ENCODE results near the gene JMJD1C.
"Not testable (repeated sequence)": the region's sequence is repeated elsewhere in the genome, so short reads cannot be mapped to it uniquely, and the experiment has no call there.

JMJD1C gene

DNA sequence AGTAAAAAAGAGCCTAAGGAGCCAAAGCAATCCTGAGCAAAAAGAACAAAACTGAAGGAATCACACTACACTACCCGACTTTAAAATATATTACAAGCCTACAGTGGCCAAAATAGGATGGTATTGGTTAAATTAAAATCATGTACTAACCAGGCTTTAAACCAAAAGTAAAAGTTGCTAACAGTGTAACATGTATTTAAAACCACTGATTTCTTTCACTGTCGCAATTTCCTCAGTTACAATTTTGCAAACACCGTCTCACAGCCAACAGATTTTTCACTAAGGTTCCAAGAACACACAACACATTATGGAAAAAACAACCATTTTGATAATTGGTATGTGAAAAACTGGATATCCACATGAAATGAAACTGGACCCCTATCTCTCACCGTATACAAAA is 74.0 kb downstream of the JMJD1C start:
- no peak for DNase-seq

DNA sequence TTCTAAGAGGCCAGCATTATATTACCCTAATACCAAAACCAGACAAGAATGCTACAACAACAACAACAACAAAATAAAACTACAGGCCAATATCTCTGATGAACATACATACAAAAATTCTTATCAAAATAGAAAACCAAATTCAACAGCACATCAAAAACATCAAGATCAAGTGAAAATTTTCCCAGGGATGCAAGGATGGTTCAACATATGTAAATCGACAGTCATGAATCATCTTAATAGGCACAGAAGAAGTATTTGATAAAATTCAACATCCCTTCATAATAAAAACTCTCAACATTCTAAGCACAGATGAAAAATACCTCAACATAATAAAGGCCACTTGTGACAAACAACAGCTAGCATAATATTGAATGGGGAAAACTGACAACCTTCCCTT is 75.3 kb downstream of the JMJD1C start:
- DNase-seq = no peak

DNA sequence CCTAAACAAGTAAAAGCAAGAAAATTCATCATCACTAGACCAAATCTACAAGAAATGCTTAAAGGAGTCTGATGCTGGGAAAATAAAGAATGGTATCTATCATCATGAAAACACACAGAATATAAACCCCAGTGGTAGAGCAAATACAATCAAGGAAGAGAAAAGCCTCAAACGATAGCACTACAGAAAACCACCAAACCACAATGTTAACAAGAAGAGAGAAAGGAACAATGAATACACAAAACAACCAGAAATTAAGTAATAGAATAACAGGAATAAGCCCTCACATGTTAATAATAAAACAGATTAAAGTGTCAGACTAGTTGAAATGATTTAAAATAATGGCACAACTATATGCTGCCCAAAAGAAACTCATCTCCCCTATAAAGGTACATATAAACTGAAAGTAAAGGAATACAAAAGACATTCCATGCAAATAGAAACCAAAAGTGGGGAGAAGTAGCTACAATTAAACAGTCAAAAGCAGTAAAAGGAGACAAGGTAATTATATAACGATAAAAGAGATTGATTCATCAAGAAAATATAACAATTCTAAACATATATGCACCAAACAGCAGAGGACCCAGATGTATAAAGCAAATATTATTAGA is 77.3 kb downstream of the JMJD1C start:
- DNase-seq = no peak

DNA sequence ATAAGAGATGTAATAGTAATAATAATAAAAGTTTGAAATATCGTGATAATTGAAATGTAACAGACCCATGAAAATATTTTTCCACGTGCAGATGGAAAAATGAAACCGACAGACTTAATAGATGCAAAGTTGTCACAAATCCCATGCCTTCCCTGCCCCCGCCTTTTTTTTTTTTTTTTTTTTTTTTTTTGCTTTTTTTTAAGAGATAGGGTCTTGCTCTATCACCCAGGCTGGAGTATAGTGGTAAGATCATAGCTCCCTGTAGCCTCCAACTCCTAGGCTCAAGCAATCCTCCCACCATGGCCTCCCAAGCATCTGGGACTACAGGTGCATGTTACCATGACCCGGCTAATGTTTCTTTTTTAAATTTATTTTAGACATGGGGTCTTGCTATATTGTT is 80.5 kb downstream of the JMJD1C start:
- DNase-seq = no peak

DNA sequence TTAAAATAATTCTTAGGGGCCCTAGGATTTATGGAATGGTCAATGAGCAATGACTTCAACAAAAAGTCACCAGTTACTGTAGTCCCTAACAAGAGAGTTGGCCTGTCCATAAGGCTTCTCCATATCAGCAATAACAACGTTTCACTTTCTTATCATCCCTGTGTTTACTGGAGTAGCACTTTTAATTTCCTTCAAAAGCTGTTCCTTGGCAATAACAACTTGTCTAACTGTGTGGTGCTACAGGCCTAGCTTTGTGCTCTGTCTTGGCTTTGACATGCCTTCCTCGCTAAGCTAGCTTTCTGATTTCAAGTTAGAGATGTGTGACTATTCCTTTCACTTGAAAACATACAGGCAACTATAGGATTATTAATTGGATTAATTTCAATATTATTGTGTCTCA is 81.1 kb downstream of the JMJD1C start:
- no peak for DNase-seq

DNA sequence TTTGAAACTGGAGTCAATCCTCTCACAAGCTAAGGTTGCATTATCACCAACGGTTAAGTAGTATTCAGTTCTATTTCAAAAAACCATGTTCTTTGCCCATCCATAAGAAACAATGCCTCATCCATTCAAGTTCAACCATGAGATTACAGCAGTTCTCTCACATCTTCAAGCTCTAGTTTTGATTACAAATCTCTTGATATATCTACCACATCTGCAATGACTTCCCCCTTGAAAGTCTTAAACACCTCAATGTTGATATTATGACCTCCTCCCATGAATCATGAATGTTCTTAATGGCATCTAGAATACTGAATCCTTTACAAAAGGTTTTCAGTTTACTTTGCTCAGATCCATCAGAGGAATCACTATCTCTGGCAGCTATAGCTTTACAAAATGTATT is 81.8 kb downstream of the JMJD1C start:
- DNase-seq = no peak

DNA sequence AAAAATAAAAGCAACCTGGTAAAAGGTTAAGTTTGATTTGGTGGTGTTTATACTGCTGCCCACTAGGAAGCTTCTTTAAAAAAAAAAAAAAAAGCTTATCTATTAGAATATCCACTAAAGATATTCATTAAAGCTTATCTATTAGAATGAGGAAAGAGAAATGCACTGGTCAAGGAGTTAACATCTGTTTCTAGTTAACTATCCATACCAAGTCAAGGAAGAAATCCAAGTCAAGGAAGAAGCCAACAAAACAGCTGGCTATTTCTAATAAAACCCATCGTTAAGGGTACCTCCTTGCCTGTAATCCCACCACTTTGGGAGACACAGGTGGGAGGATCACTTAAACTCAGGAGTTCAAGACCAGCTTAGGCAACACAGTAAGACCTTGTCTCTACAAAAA is 82.6 kb downstream of the JMJD1C start:
- no peak for DNase-seq

DNA sequence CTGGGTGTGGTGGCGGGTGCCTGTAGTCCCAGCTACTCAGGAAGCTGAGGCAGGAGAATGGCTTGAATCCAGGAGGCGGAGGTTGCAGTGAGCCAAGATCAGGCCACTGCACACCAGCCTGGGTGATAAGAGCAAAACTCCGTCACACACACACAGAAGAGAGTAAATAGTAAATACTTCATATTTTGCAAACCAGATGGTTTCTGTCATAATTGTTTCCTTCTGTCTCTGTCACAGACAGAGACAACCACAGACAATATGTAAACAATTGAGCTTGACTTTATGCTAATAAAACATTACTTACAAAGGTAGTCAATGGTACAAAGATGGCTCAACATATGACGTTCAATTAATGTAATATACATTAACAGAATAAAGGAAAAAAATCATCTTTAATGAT is 83.7 kb downstream of the JMJD1C start:
- no peak for DNase-seq

DNA sequence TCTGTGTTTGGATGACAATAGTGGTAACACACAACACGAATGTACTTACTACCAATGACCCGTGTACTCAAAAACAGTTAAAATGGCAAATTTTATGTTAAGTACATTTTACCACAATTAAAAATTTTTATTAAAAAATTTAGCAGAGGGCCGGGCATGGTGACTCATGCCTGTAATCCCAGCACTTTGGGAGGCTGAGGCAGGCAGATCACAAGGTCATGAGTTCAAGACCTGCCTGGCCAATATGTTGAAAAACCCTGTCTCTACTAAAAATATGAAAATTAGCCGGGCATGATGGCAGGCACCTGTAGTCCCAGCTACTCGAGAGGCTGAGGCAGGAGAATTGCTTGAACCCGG is 88.5 kb downstream of the JMJD1C start:
- DNase-seq = not testable (repeated sequence)

DNA sequence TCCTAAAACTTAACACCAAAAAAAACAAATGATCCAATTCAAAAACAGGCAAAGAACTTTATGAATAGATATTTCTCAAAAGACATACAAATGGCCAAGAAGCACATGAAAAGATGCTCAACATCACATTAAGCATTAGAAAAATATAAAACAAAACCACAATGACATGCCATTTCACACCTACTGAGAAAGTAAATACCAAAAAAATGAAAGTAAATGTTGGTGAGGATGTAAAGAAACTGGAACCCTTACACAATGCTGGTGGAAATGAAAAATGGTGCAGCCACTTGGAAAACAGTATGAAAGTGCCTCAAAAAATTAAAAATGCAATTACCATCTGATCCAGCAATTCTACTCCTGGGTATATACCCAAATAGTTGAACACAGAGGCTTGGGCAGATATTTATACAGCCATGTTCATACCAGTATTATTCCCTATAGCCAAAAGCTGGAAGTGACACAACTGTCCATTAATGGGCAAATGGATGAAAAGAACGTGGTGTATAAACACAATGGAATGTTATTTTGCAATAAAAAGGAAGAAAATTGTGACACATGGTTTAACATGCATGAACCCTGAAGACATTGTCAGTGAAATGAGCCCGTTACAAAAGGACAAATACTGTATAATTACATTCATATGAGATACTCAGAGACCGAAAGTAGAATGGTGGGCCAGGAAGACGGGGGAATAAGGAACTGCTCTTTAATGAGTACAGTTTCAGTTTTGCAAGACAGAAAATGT is 89.0 kb downstream of the JMJD1C start:
- DNase-seq = no peak

DNA sequence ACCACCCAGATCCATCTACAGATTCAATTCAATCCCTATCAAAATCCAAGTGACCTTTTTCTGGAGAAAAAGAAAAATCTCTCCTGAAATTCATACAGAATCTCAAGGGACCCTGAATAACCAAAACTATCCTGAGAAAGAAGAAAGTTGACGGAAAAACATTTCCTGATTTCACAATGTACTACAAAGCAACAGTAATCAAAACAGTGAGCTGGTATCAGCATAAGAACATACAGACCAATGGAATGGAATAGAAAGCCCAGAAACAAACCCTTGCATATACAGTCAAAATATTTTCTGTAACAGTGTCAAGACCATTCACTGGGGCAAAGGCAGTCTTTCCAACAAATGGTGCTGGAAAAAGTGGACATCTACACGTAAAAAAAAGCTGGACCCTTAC is 89.9 kb downstream of the JMJD1C start:
- DNase-seq = no peak

DNA sequence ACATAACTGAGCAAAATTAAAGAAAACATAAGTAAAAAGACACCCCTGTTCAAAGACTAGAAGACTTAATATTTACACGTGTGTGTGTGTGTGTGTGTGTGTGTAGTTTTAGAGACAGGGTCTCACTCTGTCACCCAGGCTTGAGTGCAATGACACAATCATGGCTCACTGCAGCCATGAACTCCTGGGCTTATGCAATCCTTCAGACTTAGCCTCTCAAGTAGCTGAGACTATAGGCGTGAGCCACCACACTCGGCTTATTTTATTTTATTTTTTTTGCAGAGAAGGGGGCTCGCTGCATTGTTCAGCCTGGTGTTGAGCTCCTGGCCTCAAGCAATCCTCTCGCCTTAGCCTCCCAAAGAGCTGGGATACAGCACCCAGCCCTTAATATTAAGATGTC is 90.3 kb downstream of the JMJD1C start:
- no peak for DNase-seq

DNA sequence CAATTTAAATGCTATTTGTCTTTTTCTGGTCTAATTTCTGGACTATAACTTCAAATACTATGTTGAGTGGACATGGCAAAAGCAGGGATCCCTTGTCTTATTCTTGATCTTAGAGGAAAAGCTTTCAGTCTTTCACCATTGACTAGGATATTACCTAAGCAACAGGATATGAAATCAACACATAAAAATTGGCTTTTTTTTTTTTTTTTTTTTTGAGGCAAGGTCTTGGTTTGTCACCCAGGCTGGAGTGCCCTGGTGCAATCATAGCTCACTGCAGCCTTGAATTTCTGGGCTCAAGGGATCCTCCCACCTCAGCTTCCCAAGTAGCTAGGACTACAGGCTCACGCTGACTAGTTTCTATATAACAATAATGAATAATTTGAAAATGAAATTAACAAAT is 90.8 kb downstream of the JMJD1C start:
- no peak for DNase-seq

DNA sequence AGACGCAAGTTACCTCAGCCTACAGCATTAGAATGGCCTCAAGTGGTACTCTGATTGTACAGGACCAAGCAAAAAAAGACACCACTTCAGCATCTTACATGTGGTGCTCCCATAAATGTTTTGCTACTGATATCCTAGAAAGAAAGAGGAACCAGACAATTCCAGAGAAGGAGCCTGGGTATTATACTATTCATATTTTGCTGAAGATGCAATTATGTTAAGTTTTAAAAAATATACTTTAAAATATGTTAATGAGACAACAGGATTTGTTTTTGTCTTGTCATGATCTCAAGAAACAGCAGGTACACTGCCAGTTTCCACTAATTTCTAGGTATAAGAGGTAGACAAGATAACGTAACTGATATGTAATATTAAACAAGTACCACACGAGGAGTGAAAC is 92.6 kb downstream of the JMJD1C start:
- no peak for DNase-seq

DNA sequence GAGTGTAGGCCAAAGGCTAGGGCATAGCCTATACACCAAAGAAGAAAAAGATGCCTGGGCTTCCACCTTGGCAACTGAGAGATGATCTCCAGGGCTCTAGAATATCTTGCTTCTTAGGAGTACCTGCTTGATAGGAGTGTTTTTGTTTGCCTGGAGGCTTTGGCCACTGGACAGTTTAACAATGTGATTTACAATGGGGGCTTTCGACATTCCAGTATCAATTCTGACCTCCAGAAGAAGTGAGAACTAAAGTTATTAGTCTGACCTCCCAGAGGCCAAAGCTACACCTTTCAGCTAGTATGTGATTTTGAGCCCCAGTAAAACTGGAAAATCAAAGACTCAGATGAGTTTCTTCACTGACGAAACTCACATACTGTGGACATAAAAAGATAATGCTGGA is 96.1 kb downstream of the JMJD1C start:
- no peak for DNase-seq

DNA sequence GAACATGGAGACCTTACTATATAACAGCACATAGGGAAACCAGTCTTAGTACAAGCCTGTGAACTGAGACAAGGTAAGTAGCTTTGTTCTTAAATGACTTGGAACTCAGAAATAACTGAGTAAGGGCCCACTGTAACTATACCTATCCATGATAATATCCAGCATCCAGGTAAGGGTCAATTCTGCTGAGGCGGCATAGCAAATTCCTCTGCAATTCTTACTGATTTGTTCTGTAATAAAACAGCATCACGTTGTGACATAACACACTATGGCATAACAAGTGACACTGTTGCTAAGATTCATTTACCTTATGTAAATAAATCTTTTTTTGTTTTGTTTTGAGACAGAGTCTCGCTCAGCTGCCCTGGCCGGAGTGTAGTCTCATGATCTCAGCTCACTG is 97.4 kb downstream of the JMJD1C start:
- no peak for DNase-seq

DNA sequence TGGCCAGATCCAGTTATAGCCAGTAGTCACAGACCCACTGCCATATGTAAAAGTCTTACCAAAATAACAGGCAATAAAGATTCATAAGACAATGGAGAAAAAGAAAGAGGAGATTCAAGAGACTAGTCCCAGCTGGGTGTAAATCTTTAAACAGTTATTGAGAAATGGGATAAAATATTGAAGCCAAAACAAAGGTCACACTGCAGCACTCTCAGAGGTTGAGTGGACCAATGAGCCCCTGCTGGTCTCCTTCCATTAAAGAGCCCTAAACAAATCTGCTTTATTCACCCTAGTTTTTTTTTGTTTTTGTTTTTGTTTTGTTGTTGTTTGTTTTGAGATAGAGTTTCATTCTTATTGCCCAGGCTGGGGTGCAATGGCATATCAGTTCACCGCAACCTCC is 98.8 kb downstream of the JMJD1C start:
- no peak for DNase-seq

DNA sequence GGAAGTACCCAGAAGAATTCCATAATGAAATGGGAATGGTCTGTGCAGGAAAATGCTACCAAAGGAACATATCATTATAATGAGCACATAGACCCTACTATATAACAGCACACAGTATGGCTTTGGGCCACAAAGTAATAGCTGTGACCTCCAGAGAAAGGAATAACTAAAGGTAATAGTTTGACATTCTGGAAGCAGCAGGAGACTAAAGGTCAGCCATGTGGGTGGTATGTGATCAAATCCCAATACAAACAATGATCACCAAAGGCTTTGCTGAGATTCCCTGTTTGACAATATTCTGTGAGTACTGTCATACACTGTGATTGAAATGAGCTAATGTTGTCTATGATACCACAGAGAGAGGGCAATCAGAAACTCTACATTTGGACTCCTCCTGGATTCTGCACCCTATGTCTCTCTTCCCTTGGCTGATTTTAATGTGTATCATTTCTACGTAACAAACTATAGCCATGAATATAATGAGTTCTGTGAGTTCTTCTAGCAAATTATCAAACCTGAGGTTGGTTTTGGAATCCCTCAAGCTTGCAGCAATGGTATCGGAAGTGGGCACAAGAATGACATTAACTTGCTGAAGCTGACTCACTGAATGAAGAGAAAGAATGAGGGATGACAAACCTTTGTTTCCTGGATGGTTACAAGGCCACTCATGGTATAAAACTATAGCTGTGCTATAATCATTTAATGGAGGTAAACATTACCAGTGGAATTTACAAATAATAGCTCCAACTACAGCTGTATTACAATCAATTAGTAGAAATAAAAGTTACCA is 99.6 kb downstream of the JMJD1C start:
- DNase-seq = no peak

DNA sequence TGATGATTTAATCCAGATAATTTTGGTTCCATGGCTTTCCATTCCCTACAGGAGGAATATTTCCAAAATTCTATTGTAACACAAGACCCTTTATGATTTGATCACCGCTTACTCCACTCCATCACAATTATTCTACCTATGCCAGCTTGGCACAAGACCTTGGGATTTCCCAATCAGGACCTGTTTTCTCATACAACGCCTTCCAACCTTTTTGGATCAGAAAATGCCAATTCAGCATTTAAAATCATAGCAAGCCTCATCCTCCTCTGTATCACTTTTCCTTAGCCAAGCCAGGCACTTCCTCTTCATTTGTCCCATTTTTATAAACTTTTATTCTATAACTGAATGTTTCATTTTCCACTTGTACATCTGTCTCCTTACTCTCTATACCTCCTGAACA is 100.9 kb downstream of the JMJD1C start:
- DNase-seq = no peak

DNA sequence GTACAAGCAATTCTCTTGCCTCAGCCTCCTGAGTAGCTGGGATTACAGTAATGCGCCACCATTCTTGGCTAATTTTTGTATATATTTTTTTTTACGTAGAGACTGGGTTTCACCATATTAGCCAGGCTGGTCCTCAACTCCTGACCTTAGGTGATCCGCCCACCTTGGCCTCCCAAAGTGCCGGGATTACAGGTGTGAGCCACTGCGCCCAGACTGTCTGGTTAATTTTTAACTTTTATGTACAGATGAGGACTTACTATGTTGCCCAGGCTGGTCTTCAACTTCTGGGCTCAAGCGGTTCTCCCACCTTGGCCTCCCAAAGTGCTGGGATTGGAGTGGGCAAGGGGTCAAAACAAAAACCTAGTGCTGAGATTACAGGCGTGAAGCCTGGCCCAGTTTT is 101.8 kb downstream of the JMJD1C start:
- no peak for DNase-seq

DNA sequence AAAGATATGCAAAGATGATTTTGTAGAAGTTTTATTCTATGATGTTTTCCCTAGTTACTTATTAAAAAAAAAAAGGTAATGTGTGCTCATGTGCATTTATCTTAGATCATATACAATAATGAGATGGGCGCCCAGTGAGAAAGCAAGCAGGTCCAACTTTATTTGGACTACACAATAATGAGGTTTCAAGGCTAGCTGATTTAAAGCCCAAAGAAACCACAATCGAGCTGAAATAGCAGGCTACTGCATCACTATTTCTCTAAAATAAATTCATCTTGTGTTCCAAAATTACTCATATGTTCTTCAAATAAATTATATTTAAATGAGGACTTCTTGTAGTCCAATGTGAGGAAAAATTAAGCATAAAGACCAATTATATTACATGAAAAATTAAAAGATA is 110.1 kb downstream of the JMJD1C start:
- no peak for DNase-seq

DNA sequence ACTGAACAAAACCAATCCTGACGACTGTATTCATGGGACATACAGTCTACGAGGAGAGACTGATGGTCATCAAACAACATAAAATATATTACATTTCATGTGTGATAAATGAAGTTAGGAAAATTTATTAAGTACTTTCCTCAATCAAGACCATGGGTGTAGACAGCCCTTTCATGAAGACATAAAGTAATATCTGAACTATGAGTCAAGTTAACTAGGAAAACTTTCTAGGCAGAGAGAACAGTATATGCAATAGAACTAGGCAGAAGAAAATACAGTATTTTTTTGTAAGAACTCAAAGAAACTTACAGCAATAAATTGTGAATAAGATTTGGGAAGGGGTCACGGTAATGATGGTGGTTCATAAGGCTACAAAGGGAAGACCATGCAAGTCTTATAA is 112.8 kb downstream of the JMJD1C start:
- no peak for DNase-seq

DNA sequence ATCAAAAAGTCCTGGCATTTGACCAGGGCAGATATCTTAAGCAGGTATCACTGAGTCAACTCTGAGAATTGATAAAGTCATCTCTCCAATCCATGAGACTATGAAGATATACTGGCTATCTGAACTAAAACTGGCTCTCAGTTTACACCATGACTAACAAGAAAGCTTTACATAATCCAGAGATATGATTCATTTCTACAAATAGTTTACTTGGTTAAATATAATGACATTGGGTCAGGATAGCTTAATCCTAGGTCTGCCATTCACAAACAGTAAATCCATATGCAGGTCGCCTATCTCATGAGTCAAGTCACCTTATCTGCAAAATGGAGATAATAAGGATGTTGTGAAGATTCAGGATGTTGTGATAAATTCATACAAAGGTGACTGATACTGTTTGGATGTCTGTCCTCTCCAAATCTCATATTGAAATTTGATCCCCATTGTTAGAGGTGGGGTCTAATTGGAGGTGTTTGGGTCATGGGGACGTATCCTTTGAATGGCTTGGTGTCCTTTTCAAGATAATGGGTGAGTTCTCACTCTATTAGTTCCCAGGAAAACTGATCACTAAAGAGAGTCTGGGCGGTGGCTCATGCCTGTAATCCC is 117.4 kb downstream of the JMJD1C start:
- DNase-seq = no peak

DNA sequence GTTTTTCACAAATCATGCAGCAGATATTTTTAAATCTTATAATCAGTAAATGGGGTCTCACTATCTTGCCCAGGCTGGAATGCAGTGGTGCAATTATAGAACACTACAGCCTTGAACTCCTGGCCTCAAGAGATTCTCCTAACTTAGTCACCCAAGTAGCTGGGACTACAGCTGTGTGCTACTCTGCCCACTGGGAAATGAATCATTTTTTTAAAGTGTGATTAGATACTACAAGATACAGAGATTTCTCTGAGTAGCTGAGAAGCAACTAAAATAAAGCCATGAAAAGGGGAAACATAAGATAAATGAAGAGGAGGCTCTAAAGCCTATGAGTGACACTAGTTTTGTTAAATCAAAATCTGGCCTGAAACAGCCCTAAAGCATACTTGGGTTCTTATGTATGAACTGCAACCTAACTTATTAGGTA is 119.7 kb downstream of the JMJD1C start:
- no peak for DNase-seq
